Effector memory CD8-positive, alpha-beta T cell (primary cell): ENCODE results near the gene BTBD6.
"Not testable (repeated sequence)": the region's sequence is repeated elsewhere in the genome, so short reads cannot be mapped to it uniquely, and the experiment has no call there.

Experiments used
- ATAC-seq: fragments of 150-1000 bp; cut with Tn5 transposase; replicated peaks from 2 replicates; pipeline ENCODE4 v1.10.0; 2021; ENCODE audit warnings: mild to moderate bottlenecking, moderate library complexity
- DNase-seq, 3 experiments: peaks; one replicate each; pipeline ENCODE4 v3.0.0; 2021
- H3K27ac Mint-ChIP-seq, 2 donors: one replicate each; pipeline ENCODE4 v1.8.0; 2022; ENCODE audit warnings: mild to moderate bottlenecking in 2 of 2, mixed read lengths in 2 of 2, moderate library complexity in 2 of 2
- H3K27me3 Mint-ChIP-seq, 2 donors: one replicate each; pipeline ENCODE4 v1.8.0; 2022; ENCODE audit warnings: mixed read lengths in 2 of 2
- H3K36me3 Mint-ChIP-seq: one replicate; pipeline ENCODE4 v1.8.0; 2022; ENCODE audit warnings: mild to moderate bottlenecking, moderate library complexity, mixed read lengths; ENCODE audit not compliant: insufficient read depth
- H3K4me1 Mint-ChIP-seq, 2 donors: one replicate each; pipeline ENCODE4 v1.8.0; 2022; ENCODE audit warnings: low read depth in 2 of 2, mixed read lengths in 2 of 2
- H3K4me3 Mint-ChIP-seq, 2 donors: one replicate each; pipeline ENCODE4 v1.8.0; 2022; ENCODE audit warnings: mild to moderate bottlenecking in 2 of 2, mixed read lengths in 2 of 2, moderate library complexity in 2 of 2
- H3K9me3 Mint-ChIP-seq, 2 donors: one replicate each; pipeline ENCODE4 v1.8.0; 2022; ENCODE audit warnings: mixed read lengths in 2 of 2

Gene BTBD6

GRCh38 chr14:105275267-105275946, 27.1 kb downstream of the BTBD6 start:
- Mint-ChIP-seq H3K9me3 (no peaks in the 10 kb centered on the region), H3K27me3 (no peaks in the 10 kb centered on the region), H3K4me1 (peaks cover 12 to 14% of the 10 kb centered on the region in 2 donors), H3K4me3 (peak overlapping the region in 1 of 2 donors; percentile 38), H3K27ac (peak overlapping the region; percentile 38 to 89), H3K36me3 (peaks cover 26% of the 10 kb centered on the region)
- DNase-seq (no peak), ATAC-seq (no peak)

GRCh38 chr14:105277448-105277847, 29.1 kb downstream of the BTBD6 start:
- Mint-ChIP-seq H3K36me3 (peaks cover 26% of the 10 kb centered on the region), H3K27ac (peak overlapping the region in 1 of 2 donors; percentile 84), H3K4me1 (peaks cover 16 to 21% of the 10 kb centered on the region in 2 donors)
- not testable (repeated sequence) for ATAC-seq, DNase-seq, H3K9me3 Mint-ChIP-seq, H3K4me3 Mint-ChIP-seq, H3K27me3 Mint-ChIP-seq

- peaks cover 17 to 29% of the 10 kb centered on the region in 2 donors for H3K4me1 Mint-ChIP-seq
- H3K36me3 Mint-ChIP-seq: peaks cover 24% of the 10 kb centered on the region
- H3K9me3 Mint-ChIP-seq: no peaks in the 10 kb centered on the region
- ATAC-seq: no peak
- no peak overlapping the region for H3K4me3 Mint-ChIP-seq
- no peak overlapping the region for H3K27ac Mint-ChIP-seq
- H3K27me3 Mint-ChIP-seq: no peaks in the 10 kb centered on the region
- no peak for DNase-seq
Measured at GRCh38 chr14:105279642-105280361, 31.5 kb downstream of the BTBD6 start.

GRCh38 chr14:105280525-105280924, 32.2 kb downstream of the BTBD6 start:
- H3K27me3 Mint-ChIP-seq: no peaks in the 10 kb centered on the region

GRCh38 chr14:105281371-105282097, 33.2 kb downstream of the BTBD6 start:
- peaks cover 14 to 30% of the 10 kb centered on the region in 2 donors for H3K4me1 Mint-ChIP-seq
- DNase-seq: no peak
- no peak overlapping the region for H3K27ac Mint-ChIP-seq
- H3K9me3 Mint-ChIP-seq: no peaks in the 10 kb centered on the region
- no peaks in the 10 kb centered on the region for H3K27me3 Mint-ChIP-seq
- peaks cover 21% of the 10 kb centered on the region for H3K36me3 Mint-ChIP-seq
- no peak for ATAC-seq
- H3K4me3 Mint-ChIP-seq: no peak overlapping the region

More at GRCh38 chr14:105280525-105280924, 32.2 kb downstream of the BTBD6 start:
- peaks cover 15 to 30% of the 10 kb centered on the region in 2 donors for H3K4me1 Mint-ChIP-seq
- DNase-seq: no peak
- H3K9me3 Mint-ChIP-seq: no peaks in the 10 kb centered on the region
- peaks cover 23% of the 10 kb centered on the region for H3K36me3 Mint-ChIP-seq
- no peak for ATAC-seq
- H3K27ac Mint-ChIP-seq: no peak overlapping the region
- H3K4me3 Mint-ChIP-seq: no peak overlapping the region

GRCh38 chr14:105282098-105282725, 33.9 kb downstream of the BTBD6 start:
- Mint-ChIP-seq H3K27ac (no peak overlapping the region), H3K4me3 (no peak overlapping the region), H3K9me3 (no peaks in the 10 kb centered on the region), H3K36me3 (peaks cover 24% of the 10 kb centered on the region), H3K27me3 (no peaks in the 10 kb centered on the region), H3K4me1 (peaks cover 19 to 33% of the 10 kb centered on the region in 2 donors)
- no peak for DNase-seq
- no peak for ATAC-seq

GRCh38 chr14:105283028-105283427, 34.7 kb downstream of the BTBD6 start:
- DNase-seq (no peak), ATAC-seq (no peak)
- peaks cover 21% of the 10 kb centered on the region for H3K36me3 Mint-ChIP-seq
- H3K27ac Mint-ChIP-seq: no peak overlapping the region
- peaks cover 19 to 38% of the 10 kb centered on the region in 2 donors for H3K4me1 Mint-ChIP-seq
- H3K4me3 Mint-ChIP-seq: no peak overlapping the region
- H3K27me3 Mint-ChIP-seq: no peaks in the 10 kb centered on the region
- H3K9me3 Mint-ChIP-seq: no peaks in the 10 kb centered on the region

- peak overlapping the region in 1 of 2 donors; percentile 31 for H3K27ac Mint-ChIP-seq
- H3K9me3 Mint-ChIP-seq: no peaks in the 10 kb centered on the region
- H3K4me3 Mint-ChIP-seq: no peak overlapping the region
- peaks cover 19 to 37% of the 10 kb centered on the region in 2 donors for H3K4me1 Mint-ChIP-seq
- H3K36me3 Mint-ChIP-seq: peaks cover 18% of the 10 kb centered on the region
- no peak for ATAC-seq
- no peaks in the 10 kb centered on the region for H3K27me3 Mint-ChIP-seq
- no peak for DNase-seq
Measured at GRCh38 chr14:105283899-105284298, 35.6 kb downstream of the BTBD6 start.

- Mint-ChIP-seq H3K36me3 (peaks cover 13% of the 10 kb centered on the region), H3K4me3 (no peak overlapping the region), H3K9me3 (no peaks in the 10 kb centered on the region), H3K27me3 (no peaks in the 10 kb centered on the region), H3K27ac (peak overlapping the region in 1 of 2 donors; percentile 31), H3K4me1 (peaks cover 17 to 33% of the 10 kb centered on the region in 2 donors)
- DNase-seq (no peak), ATAC-seq (no peak)
Measured at GRCh38 chr14:105285174-105285573, 36.8 kb downstream of the BTBD6 start.

GRCh38 chr14:105286759-105287144, 38.4 kb downstream of the BTBD6 start:
- Mint-ChIP-seq H3K27me3 (no peaks in the 10 kb centered on the region), H3K27ac (peak overlapping the region in 1 of 2 donors; percentile 52), H3K9me3 (no peaks in the 10 kb centered on the region), H3K36me3 (peaks cover 6% of the 10 kb centered on the region), H3K4me3 (no peak overlapping the region), H3K4me1 (peaks cover 26 to 39% of the 10 kb centered on the region in 2 donors)
- no peak for ATAC-seq
- DNase-seq: no peak

- no peak overlapping the region for H3K4me3 Mint-ChIP-seq
- ATAC-seq (no peak), DNase-seq (no peak)
- H3K36me3 Mint-ChIP-seq: peaks cover 6% of the 10 kb centered on the region
- peaks cover 21 to 33% of the 10 kb centered on the region in 2 donors for H3K4me1 Mint-ChIP-seq
- no peak overlapping the region for H3K27ac Mint-ChIP-seq
- H3K27me3 Mint-ChIP-seq: no peaks in the 10 kb centered on the region
- no peaks in the 10 kb centered on the region for H3K9me3 Mint-ChIP-seq
Measured at GRCh38 chr14:105287249-105288102, 39.1 kb downstream of the BTBD6 start.

- H3K9me3 Mint-ChIP-seq, DNase-seq, H3K4me3 Mint-ChIP-seq, H3K27me3 Mint-ChIP-seq, ATAC-seq: not testable (repeated sequence)
- Mint-ChIP-seq H3K36me3 (peaks cover 11% of the 10 kb centered on the region), H3K4me1 (peaks cover 27 to 28% of the 10 kb centered on the region in 2 donors), H3K27ac (peak overlapping the region in 1 of 2 donors; percentile 19)
Measured at GRCh38 chr14:105288936-105289335, 40.6 kb downstream of the BTBD6 start.
